ENCODE results near the gene IFNW1.

DNA sequence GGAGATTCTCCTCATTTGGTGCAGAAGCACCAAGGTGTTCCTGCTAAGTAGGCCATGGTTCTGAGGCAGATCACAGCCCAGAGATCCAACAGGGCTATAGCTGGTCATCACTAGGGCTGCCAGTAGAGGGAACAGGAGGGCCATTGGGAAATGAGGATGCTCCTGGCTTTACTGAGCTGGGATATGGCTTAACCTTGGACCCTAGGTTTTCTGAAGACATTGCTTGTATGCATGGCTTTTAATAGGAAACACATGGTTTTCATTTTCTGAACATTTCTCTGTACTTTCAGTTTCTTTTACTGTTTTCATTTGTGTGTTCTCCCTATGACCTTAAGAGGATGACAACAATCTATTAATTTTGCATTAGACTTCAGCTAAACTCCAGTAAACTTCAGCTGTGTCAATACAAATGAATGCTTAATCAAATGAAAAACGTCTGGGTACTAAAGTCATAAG is at the start of gene IFNW1:
- TF ChIP-seq CTCF (IDR thresholded peaks at IDR 0.05) (no peak), TEAD4 (CRISPR knock-in tag; IDR thresholded peaks at IDR 0.05) (no peak), PRRX2 (CRISPR knock-in tag; IDR thresholded peaks at IDR 0.05) (no peak), NR3C1 (CRISPR knock-in tag; conservative IDR thresholded peaks at IDR 0.05; ENCODE audit: low read depth) (no peak)

Measured in WTC11 (cell line).